Suprapubic skin (tissue), 4 donors: ENCODE data around the gene ARHGAP35.

Experiments used
- EP300 ChIP-seq: sonication (generic); formaldehyde crosslinking; IDR thresholded peaks from one replicate; pipeline ENCODE4 v1.6.1; 2017; ENCODE audit warnings: antibody characterized with exemption
- POLR2A ChIP-seq, 2 donors: fragments of 450-650 bp; IDR thresholded peaks; one replicate each; pipeline ENCODE4 v1.6.1; 2017; ENCODE audit warnings: antibody characterized with exemption in 2 of 2, mild to moderate bottlenecking in 2 of 2, moderate library complexity in 2 of 2
- POLR2AphosphoS5 ChIP-seq, 3 donors: sonication (generic); formaldehyde crosslinking; IDR thresholded peaks; one replicate each; pipeline ENCODE4 v1.6.1; 2017; ENCODE audit warnings: antibody characterized with exemption in 3 of 3
- TF ChIP-seq, protein P1 (sequence below), 2 donors: fragments of 200-600 bp in 1 of 2; fragments of 450-650 bp in 1 of 2; sonication (generic) in 1 of 2; IDR thresholded peaks; one replicate each; pipeline ENCODE4 v1.5.1; 2016 to 2019; ENCODE audit warnings: antibody characterized with exemption in 2 of 2, mild to moderate bottlenecking in 1 of 2, moderate library complexity in 1 of 2

DNA sequence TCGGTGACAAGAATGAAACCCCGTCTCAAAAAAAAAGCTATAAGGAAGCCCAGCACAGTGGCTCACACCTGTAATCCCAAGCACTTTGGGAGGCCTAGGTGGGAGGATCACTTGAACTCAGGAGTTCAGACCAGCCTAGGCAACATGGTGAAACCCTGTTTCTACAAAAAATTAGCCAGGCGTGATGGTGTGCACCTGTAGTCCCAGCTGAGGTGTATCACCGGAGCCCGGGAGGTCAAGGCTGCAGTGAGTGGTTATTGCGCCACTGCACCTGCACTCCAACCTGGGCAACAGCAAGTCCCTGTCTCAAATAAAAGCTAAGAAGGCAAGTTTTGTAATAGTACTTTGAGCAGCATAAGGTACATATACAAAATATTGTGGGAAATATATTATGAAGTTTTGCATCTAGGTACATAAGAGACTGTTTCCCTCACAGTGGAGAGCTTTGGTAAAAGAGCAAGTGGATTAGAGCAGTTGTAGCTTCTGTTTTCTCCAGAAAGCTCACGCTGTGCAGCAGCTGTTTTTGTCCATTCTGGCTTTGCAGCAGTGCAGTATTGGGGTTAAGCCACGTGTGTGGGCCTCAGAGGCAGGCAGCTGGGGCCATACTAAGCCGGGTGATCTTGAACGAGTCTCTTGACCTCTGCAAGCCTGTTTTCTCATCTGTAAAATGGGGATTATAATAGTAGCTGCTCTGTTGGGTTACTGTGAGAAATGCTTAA, 35.4 kb downstream of the ARHGAP35 start:
- TF ChIP-seq POLR2AphosphoS5 (IDR thresholded peaks at IDR 0.05) (no peak), EP300 (no peak), POLR2A (IDR thresholded peaks at IDR 0.05) (no peak)
- TF ChIP-seq, protein P1, sequence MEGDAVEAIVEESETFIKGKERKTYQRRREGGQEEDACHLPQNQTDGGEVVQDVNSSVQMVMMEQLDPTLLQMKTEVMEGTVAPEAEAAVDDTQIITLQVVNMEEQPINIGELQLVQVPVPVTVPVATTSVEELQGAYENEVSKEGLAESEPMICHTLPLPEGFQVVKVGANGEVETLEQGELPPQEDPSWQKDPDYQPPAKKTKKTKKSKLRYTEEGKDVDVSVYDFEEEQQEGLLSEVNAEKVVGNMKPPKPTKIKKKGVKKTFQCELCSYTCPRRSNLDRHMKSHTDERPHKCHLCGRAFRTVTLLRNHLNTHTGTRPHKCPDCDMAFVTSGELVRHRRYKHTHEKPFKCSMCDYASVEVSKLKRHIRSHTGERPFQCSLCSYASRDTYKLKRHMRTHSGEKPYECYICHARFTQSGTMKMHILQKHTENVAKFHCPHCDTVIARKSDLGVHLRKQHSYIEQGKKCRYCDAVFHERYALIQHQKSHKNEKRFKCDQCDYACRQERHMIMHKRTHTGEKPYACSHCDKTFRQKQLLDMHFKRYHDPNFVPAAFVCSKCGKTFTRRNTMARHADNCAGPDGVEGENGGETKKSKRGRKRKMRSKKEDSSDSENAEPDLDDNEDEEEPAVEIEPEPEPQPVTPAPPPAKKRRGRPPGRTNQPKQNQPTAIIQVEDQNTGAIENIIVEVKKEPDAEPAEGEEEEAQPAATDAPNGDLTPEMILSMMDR (IDR thresholded peaks at IDR 0.05), result no peak
